Upper lobe of right lung (tissue), 1 donor: ENCODE measurements around the gene MCCD1. TPM values are rescaled to one million over a fixed set of nuclear protein-coding genes. Genes with fewer than 3 reads are reported as not detected.
"Not testable (repeated sequence)": the region's sequence is repeated elsewhere in the genome, so short reads cannot be mapped to it uniquely, and the experiment has no call there.

Experiments used
- ATAC-seq: fragments of 200-7000 bp; cut with Tn5 transposase; one replicate; pipeline ENCODE4 v1.9.1; 2020; ENCODE audit warnings: mild to moderate bottlenecking, moderate library complexity
- DNase-seq: peaks from one replicate; pipeline ENCODE4 v3.0.0-alpha.2; 2020
- H3K27ac ChIP-seq: fragments of 200-600 bp; one replicate; pipeline ENCODE4 v1.8.0; 2022
- H3K27me3 ChIP-seq: fragments of 200-600 bp; one replicate; pipeline ENCODE4 v1.8.0; 2022; ENCODE audit warnings: mild to moderate bottlenecking
- H3K36me3 ChIP-seq: fragments of 200-600 bp; one replicate; pipeline ENCODE4 v1.8.0; 2022
- H3K4me1 ChIP-seq: fragments of 200-600 bp; one replicate; pipeline ENCODE4 v1.8.0; 2022
- H3K4me3 ChIP-seq: fragments of 200-600 bp; one replicate; pipeline ENCODE4 v1.8.0; 2022; ENCODE audit warnings: mild to moderate bottlenecking
- H3K9me3 ChIP-seq: fragments of 200-600 bp; one replicate; pipeline ENCODE4 v1.8.0; 2022
- CTCF ChIP-seq: fragments of 200-600 bp; IDR thresholded peaks from one replicate; pipeline ENCODE4 v1.8.0; 2022; ENCODE audit warnings: antibody characterized with exemption
- intact Hi-C: fragments of 100-400 bp; cut with DNase I; formaldehyde crosslinking; loops from one replicate; pipeline ENCODE4 v1.11.0; 2022
- total RNA-seq: library from RNA; stranded (reverse); fragmentation: NEBNext Ultra II Directional; extraction: Animal tissue kit (Norgen Biotek cat#: 25700); gene quantifications from one replicate; pipeline ENCODE4 v1.2.1, GENCODE V29; 2021
- donor health status: DM: no; HTN: yes; CAD: no; lungs with severe emphysema.

MCCD1 gene
- total RNA-seq, 1 donor from 2014 or later: not detected

DNA sequence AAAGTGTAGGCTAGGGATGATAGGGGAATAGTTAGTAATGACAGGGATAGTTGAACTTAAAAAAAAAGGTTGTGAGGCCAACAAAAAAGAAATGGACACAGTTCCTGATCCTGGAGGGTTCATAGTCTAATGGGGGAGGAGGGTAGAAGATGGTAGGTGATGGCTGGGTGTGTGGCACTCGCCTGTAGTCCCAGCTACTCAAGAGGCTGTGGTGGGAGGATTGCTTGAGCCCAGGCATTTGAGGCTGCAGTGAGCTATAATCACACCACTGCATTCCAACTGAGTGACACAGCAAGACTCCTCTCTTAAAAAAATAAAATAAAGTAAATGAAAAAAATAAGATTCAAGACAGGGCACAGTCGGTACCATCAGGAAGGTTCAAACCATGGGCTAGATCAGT, 33.2 kb upstream of the MCCD1 start:
- Histone ChIP-seq H3K36me3 (no peaks in the 10 kb centered on the region), H3K9me3 (no peaks in the 10 kb centered on the region), H3K27me3 (no peaks in the 10 kb centered on the region), H3K4me3 (peak overlapping the region; percentile 70), H3K4me1 (peaks cover 19% of the 10 kb centered on the region), H3K27ac (peak overlapping the region; percentile 77)
- DNase-seq: no peak
- no peak for ATAC-seq
- no peak for TF ChIP-seq CTCF
- intact Hi-C loops: no loop called here

DNA sequence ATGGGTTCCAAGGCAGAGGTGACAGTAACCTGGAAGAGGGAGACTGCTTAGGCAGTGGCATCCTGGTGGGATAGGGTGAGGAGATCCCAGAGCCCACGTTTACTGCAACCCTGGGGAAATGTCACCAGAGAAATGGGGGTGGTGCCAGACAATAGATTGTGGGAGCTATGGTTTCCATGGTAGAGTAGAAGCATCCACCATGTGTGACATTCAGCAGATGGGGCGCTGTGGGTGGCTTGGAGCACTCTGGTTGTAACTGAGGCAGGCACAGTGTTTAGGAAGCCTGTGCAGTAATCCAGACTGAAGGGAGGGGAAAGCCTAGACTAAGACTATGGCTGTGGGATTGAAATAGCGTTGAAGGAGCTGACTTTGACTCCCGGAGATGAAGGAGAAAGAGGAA, 31.9 kb upstream of the MCCD1 start:
- H3K27me3 ChIP-seq, H3K9me3 ChIP-seq, H3K36me3 ChIP-seq, ATAC-seq, H3K27ac ChIP-seq, intact Hi-C loops, DNase-seq: not testable (repeated sequence)
- H3K4me3 ChIP-seq: peak overlapping the region; percentile 68
- H3K4me1 ChIP-seq: peaks cover 17% of the 10 kb centered on the region

- H3K9me3 ChIP-seq: no peaks in the 10 kb centered on the region
- DNase-seq (peak; percentile 90), ATAC-seq (peak; percentile 84)
- no peak for TF ChIP-seq CTCF
- peak within 1 kb of the TSS; percentile 68 for H3K4me3 ChIP-seq
- peaks cover 17% of the 10 kb centered on the region for H3K4me1 ChIP-seq
- no peaks in the 10 kb centered on the region for H3K36me3 ChIP-seq
- H3K27ac ChIP-seq: peak within 1 kb of the TSS; percentile 55
- no peaks in the 10 kb centered on the region for H3K27me3 ChIP-seq
- intact Hi-C loops: no loop called here
Measured at GRCh38 chr6:31497531-31498476, 31.0 kb upstream of the MCCD1 start, which contains the start of gene MICB. Gene MICB (plus strand): TSS chr6:31498145. CDS start chr6:31498194, 49 bp downstream.

DNA sequence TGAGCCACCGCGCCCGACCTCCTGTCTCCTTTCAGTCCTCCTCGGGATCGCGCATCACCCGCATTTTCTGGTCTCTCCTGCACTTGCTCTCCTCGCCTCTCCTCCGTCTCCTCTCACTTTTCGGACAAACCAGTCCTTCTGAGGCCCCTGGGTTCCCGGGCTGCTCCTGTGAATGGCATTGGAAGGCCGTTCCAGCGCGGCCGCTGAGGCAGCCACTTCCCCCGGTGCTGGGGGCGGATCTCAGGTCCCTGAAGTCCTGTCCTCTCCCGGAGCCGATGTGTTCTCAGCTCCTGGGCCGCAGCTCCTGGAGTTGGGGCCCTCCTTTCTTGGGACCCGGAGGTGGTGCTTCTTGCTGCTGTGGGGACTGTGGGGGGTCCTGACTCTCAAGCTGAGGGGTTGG, 30.0 kb upstream of the MCCD1 start:
- intact Hi-C loops: no loop called here
- Histone ChIP-seq H3K27ac (no peak overlapping the region), H3K27me3 (no peaks in the 10 kb centered on the region), H3K4me1 (peaks cover 14% of the 10 kb centered on the region), H3K36me3 (no peaks in the 10 kb centered on the region), H3K4me3 (peak overlapping the region; percentile 68), H3K9me3 (no peaks in the 10 kb centered on the region)
- DNase-seq (no peak), ATAC-seq (no peak)
- no peak for TF ChIP-seq CTCF

- H3K4me3 ChIP-seq, H3K9me3 ChIP-seq, H3K27ac ChIP-seq, H3K36me3 ChIP-seq, H3K27me3 ChIP-seq, intact Hi-C loops, DNase-seq, ATAC-seq: not testable (repeated sequence)
- peaks cover 14% of the 10 kb centered on the region for H3K4me1 ChIP-seq
Measured at GRCh38 chr6:31499648-31500047, 29.1 kb upstream of the MCCD1 start.

DNA sequence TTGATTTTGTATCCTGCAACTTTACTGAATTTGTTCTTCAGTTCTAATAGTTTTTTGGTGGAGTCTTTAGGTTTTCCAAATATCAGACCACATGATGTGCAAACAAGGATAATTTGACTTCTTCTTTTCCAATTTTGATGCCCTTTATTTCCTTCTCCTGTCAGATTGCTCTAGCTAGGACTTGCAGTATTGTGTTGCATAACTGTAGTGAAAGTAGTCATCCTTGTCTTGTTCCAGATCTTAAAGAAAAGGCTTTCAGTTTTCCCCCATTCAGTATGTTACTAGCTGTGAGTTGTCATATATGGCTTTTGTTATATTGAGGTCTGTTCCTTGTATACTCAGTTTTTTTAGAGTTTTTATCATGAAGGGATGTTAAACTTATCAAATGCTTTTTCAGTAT, 26.2 kb upstream of the MCCD1 start:
- DNase-seq (no peak), ATAC-seq (no peak)
- TF ChIP-seq CTCF: no peak
- intact Hi-C loops: no loop called here
- H3K36me3 ChIP-seq: peaks cover 16% of the 10 kb centered on the region
- no peak overlapping the region for H3K4me3 ChIP-seq
- H3K27me3 ChIP-seq: no peaks in the 10 kb centered on the region
- no peaks in the 10 kb centered on the region for H3K4me1 ChIP-seq
- no peak overlapping the region for H3K27ac ChIP-seq
- H3K9me3 ChIP-seq: no peaks in the 10 kb centered on the region

DNA sequence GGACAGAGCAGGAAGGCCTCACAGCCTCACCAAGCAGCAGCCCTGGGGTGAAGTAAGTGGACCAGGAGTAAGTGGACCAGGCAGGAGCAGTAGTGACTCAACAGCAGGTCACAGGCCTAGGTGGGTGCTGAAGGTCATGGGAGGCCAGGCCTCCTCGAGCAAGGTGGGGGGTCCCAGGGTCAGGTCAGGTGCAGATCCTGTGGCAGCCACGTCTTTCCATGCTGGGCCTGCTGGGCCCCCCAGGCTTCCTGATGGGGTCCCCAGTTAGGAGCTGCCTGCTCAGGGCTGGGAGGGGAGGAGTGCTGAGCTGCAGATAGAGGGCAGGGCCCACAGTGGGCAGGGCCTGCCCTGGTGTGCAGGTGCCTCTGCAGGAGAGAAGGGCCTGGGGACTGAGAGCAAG, 19.7 kb upstream of the MCCD1 start:
- ATAC-seq, DNase-seq, H3K4me1 ChIP-seq, H3K27me3 ChIP-seq, intact Hi-C loops, H3K9me3 ChIP-seq, H3K4me3 ChIP-seq, H3K27ac ChIP-seq: not testable (repeated sequence)
- H3K36me3 ChIP-seq: peaks cover 29% of the 10 kb centered on the region
